Endothelial cell (in vitro differentiated cells): Measurements from ENCODE around the gene DCAF12. TPM values are rescaled to one million over a fixed set of nuclear protein-coding genes. Genes with fewer than 3 reads are reported as not detected.

Experiments
- DNase-seq: peaks from one replicate; pipeline ENCODE4 v3.0.0; 2021; ENCODE audit warnings: low spot score
- H3K27ac Mint-ChIP-seq: one replicate; pipeline ENCODE4 v1.8.0; 2021; ENCODE audit warnings: mixed read lengths, inconsistent platforms; ENCODE audit not compliant: unreplicated experiment
- H3K27me3 Mint-ChIP-seq: one replicate; pipeline ENCODE4 v1.8.0; 2021; ENCODE audit warnings: mild to moderate bottlenecking, moderate library complexity, mixed read lengths, inconsistent platforms; ENCODE audit not compliant: unreplicated experiment
- H3K36me3 Mint-ChIP-seq: one replicate; pipeline ENCODE4 v1.8.0; 2021; ENCODE audit warnings: mild to moderate bottlenecking, low read depth, mixed read lengths, inconsistent platforms; ENCODE audit not compliant: unreplicated experiment
- H3K4me1 Mint-ChIP-seq: one replicate; pipeline ENCODE4 v1.8.0; 2021; ENCODE audit warnings: mild to moderate bottlenecking, mixed read lengths, inconsistent platforms; ENCODE audit not compliant: unreplicated experiment
- H3K4me3 Mint-ChIP-seq: one replicate; pipeline ENCODE4 v1.8.0; 2021; ENCODE audit warnings: mild to moderate bottlenecking, mixed read lengths, inconsistent platforms; ENCODE audit not compliant: unreplicated experiment
- H3K9me3 Mint-ChIP-seq: one replicate; pipeline ENCODE4 v1.8.0; 2021; ENCODE audit warnings: mixed read lengths, inconsistent platforms; ENCODE audit not compliant: unreplicated experiment
- CTCF ChIP-seq: fragments of 200-600 bp; sonication (generic); IDR thresholded peaks from one replicate; pipeline ENCODE4 v1.5.0; 2021; ENCODE audit warnings: antibody characterized with exemption; ENCODE audit not compliant: unreplicated experiment
- total RNA-seq: library from RNA; stranded (reverse); fragmentation: NEBNext Ultra II Directional; extraction: Animal tissue kit (Norgen Biotek cat#: 25700); gene quantifications from one replicate; pipeline ENCODE4 v1.2.1, GENCODE V29; 2021; ENCODE audit not compliant: unreplicated experiment

The DCAF12 gene
- total RNA-seq, 1 donor from 2014 or later: 47.3 TPM

DNA sequence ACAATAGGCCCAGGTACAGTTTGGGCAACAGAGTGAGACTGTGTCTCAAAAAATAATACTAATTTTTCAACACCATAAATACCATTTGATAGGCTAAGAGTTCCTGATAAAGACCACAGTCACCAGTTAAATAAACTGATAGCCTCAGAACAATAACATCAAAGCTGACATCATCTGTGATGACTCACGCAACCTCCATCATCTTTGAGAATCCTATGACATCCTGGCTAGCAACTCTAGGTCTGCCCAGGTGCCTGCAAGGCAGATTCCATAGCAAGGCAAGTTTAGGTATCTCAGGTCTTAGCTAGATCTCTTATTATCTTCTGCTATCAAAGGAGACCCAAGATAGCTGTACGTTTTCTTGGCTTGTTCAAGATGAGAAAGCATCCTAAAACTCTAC, 47.3 kb downstream of the DCAF12 start:
- Mint-ChIP-seq H3K9me3 (no peaks in the 10 kb centered on the region), H3K4me3 (no peak overlapping the region), H3K36me3 (no peaks in the 10 kb centered on the region), H3K27ac (no peak overlapping the region), H3K27me3 (no peaks in the 10 kb centered on the region), H3K4me1 (no peaks in the 10 kb centered on the region)
- no peak for DNase-seq
- no peak for TF ChIP-seq CTCF

DNA sequence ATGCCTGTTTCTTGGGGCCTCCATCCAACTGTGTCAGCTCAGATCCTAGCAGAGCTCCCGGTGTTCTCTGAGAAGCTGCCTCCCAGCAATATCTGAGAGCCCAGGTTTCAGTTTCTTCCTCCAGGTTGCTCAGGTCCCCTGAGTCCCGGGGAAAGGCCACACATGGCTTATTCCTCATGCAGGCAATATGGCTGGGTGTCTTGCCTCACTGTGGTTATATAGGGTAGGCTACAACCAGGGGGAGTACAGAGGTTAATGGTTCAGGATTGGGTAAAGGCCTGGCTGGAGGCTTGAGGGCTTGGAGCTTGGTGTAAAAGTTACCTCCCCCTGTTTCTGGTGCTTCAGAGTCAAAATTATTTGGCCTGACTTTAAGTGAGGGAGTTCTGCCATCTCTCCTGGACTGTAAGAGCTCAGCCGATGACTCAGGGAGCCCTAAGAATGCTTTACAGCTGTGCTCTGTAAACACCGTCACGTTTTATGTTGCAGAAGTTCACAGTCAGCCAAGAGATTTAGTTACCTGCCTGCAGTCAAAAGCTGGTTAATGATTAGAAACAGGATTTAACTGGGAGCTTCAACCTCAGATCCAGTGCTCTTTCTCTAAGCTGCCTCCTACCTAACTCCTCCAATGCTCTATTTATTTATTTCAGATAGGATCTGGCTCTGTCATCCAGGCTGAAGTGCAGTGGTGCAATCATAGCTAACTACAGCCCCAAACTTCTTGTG, 53.5 kb downstream of the DCAF12 start:
- no peak overlapping the region for H3K27ac Mint-ChIP-seq
- no peak overlapping the region for H3K4me3 Mint-ChIP-seq
- peaks cover 3% of the 10 kb centered on the region for H3K27me3 Mint-ChIP-seq
- H3K4me1 Mint-ChIP-seq: no peaks in the 10 kb centered on the region
- no peak for TF ChIP-seq CTCF
- no peaks in the 10 kb centered on the region for H3K36me3 Mint-ChIP-seq
- H3K9me3 Mint-ChIP-seq: no peaks in the 10 kb centered on the region
- no peak for DNase-seq

GRCh38 chr9:34072410-34072809, 54.1 kb downstream of the DCAF12 start:
- no peaks in the 10 kb centered on the region for H3K9me3 Mint-ChIP-seq
- no peak for TF ChIP-seq CTCF
- DNase-seq: no peak
- no peak overlapping the region for H3K4me3 Mint-ChIP-seq
- no peaks in the 10 kb centered on the region for H3K4me1 Mint-ChIP-seq
- no peaks in the 10 kb centered on the region for H3K36me3 Mint-ChIP-seq
- no peak overlapping the region for H3K27ac Mint-ChIP-seq
- peaks cover 5% of the 10 kb centered on the region for H3K27me3 Mint-ChIP-seq

GRCh38 chr9:34070606-34071324, 55.7 kb downstream of the DCAF12 start:
- no peaks in the 10 kb centered on the region for H3K36me3 Mint-ChIP-seq
- no peak for TF ChIP-seq CTCF
- no peak for DNase-seq
- no peaks in the 10 kb centered on the region for H3K4me1 Mint-ChIP-seq
- H3K9me3 Mint-ChIP-seq: no peaks in the 10 kb centered on the region
- no peak overlapping the region for H3K27ac Mint-ChIP-seq
- H3K27me3 Mint-ChIP-seq: peaks cover 5% of the 10 kb centered on the region
- no peak overlapping the region for H3K4me3 Mint-ChIP-seq

- no peaks in the 10 kb centered on the region for H3K9me3 Mint-ChIP-seq
- no peak overlapping the region for H3K27ac Mint-ChIP-seq
- H3K4me3 Mint-ChIP-seq: no peak overlapping the region
- no peak for TF ChIP-seq CTCF
- no peak for DNase-seq
- no peaks in the 10 kb centered on the region for H3K4me1 Mint-ChIP-seq
- no peaks in the 10 kb centered on the region for H3K36me3 Mint-ChIP-seq
- peaks cover 5% of the 10 kb centered on the region for H3K27me3 Mint-ChIP-seq
Observed at GRCh38 chr9:34069831-34070230, 56.7 kb downstream of the DCAF12 start.
